Non-pigmented ciliary epithelial cell (primary cell): ENCODE results near the gene RARRES1.

ENCODE experiments used
- DNase-seq: peaks from one replicate; pipeline ENCODE4 v3.0.0-alpha.2; 2010; ENCODE audit warnings: low read depth

RARRES1 gene

DNA sequence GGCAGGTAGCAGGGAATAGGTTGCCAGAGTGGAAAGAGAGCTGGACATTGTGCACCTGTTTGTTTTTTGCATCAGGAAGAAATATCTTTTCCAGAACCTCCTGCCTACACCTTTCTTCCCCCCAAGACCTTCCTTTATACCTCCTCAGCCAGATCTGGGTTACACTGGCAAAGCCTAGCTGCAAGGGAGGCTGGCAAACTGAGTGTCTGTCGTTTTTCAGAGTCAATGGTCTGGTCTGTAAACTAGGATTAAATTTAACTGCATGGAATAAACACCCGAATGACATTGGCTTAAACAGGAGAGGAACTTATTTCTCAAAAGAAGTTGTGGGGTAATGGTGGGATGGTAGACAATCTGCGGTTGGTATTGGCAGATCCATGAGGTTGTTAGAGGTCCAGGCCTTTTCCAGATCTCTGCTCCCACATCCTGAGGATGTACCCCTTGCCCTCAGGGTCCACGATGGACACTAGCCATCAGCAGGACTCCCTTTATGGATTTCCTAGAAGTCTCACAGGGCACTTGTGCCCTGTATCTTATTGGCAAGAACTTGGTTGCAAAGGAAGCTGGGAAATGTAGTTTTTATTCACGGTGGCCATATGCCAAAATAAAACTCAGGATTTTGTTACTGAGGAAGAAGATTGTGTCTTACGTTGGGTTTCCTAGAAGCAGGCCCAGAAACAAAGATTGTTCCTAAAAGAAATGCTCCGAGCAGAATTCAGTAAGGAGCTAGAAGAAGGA is 3.2 kb upstream of the RARRES1 start:
- no peak for DNase-seq

DNA sequence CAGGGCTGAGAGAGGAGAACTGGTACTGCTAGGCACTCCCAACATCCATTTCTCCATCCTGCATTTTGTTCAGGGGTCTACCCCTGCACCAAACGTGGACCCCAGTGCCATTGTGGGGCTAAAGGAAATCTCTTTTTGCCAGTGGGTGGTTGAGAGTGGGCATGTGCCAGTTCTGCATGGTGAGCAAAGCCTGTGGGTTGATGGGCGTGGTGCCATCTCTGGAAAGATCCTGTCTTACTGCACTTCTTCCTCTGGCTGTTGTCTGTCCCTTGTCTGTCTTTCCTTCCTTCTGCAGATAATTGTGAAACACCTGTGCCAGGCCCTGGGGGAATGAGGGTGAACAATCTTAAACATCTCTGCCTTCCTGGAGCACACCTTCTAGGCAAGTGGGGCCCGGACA is 1.4 kb upstream of the RARRES1 start:
- DNase-seq = no peak

GRCh38 chr3:158732856-158733200 is 571 bp upstream of the RARRES1 start:
- no peak for DNase-seq

DNA sequence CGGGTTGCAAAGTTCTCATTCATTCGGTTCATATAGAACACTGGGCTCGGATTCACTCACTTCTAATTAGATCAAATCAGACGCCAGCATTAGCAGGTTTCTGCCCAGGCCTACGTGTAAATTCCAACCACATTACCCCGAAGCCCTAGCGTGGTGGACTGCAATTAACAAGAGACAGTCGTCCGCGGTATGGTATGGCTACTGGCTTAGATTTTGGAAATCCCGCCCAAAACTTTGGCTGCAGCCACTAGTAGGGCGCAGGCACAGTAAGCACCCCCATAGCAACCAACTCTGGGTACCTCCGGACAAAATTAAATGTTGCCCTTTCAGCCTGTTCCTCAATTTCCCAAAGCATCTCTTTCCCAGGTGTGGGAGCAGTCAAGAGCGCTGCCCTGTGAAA is 771 bp downstream of the RARRES1 start:
- DNase-seq = no peak

DNA sequence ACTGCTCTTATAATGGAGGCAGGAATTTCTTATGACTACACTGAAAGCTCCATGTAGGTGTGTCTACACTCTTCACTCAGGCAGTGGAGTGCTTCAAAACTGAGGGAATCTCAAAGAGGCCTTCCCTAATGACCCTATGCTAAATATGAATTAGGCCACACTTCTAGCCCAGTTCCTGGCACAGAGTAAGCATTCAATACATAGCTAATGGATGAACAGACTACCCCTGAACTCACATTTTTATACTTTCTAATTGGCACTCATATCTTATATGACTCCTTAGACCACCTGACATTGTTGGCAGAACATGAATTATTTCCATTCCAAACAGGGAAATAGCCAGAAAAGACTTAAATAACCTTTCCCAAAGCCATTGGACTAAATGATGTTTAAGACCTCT is 3.4 kb downstream of the RARRES1 start:
- no peak for DNase-seq

GRCh38 chr3:158728061-158728377 is 4.2 kb downstream of the RARRES1 start:
- no peak for DNase-seq

- no peak for DNase-seq
These were observed 4.8 kb downstream of the RARRES1 start for GRCh38 chr3:158727206-158728060.

DNA sequence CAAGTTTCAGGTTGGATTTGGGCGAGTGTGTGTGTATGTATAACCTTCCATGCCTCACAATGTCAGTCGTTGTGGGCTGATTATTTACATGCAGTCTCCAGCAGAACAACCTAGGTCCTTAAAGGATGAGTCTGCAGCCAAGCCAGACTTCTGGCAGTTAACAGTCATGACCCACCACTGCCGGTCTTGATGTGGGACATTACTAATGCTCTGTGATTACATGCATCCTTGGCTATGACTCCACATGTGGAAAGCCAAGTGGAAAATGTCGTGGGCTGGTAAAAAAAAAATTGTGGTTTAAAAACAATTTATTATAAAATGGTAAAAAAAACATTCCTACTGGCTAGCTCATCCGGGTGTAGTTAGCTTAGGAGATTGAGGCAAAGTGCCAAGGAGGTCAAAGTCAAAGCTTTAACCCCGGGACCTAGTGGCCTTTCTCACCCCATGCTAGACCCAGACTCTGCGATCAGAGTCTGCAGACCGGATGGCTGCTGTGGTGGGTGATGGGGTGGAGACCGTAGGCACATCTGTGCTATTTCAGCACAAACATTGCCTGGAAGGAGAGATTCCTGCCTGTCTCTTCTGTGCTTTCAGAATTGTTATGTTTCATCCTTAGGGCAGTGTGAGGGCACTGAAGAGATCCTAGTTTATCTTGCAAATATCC is 6.8 kb downstream of the RARRES1 start:
- DNase-seq = peak; percentile 99

DNA sequence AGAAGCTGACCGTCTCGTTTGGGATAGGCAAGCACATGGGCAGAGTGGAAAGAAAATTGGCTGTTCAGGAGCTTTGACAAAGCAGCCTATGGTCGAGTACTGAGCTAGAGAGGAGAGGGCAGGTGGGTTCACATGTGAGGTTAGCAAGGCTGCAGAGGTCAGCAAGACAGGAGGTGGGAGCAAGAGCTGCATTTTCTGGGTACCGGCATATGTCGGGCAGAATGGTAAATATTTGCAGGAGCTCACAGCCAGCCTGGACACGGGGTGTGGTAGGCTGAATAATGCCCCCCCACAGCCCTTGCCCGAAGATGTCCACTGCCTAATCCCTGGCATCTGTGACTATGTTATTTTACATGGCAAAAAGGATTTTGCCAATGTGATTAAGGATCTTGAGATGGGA is 8.3 kb downstream of the RARRES1 start:
- no peak for DNase-seq

DNA sequence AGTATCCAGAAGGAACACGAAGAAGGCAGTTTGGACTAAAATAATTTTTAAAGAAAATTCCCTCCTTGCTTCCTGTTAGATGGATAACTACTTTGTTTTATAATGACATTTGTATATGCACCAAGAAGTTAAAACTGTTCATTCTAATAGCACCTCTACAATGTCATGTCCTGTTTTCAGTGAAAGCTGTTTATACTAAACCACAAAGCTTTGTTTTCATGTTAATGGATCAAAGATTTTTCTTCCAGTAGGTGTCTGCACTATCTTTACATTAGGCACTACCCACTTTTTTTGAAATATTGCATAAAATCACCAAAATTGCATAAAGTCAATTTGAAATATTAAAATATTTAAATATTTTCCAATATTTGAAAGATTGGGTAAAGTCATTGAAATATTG is 10.1 kb downstream of the RARRES1 start:
- no peak for DNase-seq

- DNase-seq = peak; percentile 92
These were observed 13.6 kb downstream of the RARRES1 start for GRCh38 chr3:158718490-158719170.

- DNase-seq = no peak
These were observed 14.7 kb downstream of the RARRES1 start for GRCh38 chr3:158717576-158717975.

GRCh38 chr3:158713094-158713499 is 19.2 kb downstream of the RARRES1 start:
- DNase-seq = no peak

DNA sequence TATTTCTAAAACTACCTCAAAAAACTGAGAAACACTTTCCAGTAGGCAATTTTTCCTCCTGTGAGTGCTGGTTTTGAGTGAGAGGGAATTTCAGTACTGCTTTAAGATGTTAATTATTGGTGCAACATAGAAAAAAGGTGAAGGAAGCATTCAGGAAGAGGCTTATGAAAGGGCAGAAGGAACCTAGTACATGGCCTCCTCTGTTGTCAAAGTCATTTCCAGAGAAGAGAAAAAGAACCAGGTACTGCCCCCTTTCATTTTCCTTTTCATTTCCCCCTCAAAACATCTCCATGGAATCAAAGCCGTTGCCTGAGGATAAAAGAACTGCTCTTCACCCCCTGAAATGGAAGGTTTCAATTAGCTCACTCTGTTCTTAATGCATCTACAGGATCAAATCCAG is 19.8 kb downstream of the RARRES1 start:
- no peak for DNase-seq

GRCh38 chr3:158711886-158712285 is 20.4 kb downstream of the RARRES1 start:
- DNase-seq = no peak

DNA sequence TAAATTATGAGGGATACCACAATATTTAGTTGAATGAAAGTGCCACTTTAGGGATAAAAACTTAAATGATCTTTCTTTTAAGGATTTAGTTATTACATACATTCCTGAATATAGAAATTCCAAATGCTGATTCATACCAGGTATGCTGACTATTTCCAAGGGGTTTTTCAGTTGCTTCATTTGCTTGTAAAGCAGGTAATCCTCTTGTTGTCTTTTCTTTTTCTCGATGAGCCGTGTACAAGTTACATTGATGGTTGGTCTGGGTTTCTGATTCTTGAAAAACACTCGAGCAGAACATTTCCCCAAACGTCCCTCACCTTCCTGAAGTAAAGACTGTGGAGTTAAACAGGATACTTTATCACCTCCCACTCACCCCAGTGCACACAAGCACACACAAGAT is 21.7 kb downstream of the RARRES1 start:
- no peak for DNase-seq

GRCh38 chr3:158709666-158710083 is 22.6 kb downstream of the RARRES1 start:
- DNase-seq = peak; percentile 98

DNA sequence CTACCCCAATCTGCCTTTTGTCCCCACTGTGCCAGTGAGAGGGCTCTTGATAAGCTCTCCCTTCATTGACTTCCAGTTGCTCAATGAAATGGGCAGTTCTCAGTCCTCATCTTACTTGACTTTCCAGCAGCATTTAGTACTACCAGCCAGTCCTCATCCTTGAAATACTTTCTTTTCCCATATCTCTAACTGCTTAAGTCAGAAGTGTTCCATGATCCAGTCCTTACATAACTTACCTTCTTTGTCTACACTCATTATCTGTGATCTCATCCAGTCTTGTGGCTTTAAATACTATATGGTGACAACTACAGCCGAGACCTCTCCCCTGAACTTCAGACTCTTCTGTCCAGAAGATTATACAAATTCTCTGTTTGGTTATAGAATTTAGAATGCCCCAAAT is 28.7 kb downstream of the RARRES1 start:
- DNase-seq = no peak

GRCh38 chr3:158702815-158703481 is 29.3 kb downstream of the RARRES1 start:
- DNase-seq = peak; percentile 78

GRCh38 chr3:158701420-158702065 is 30.7 kb downstream of the RARRES1 start:
- no peak for DNase-seq

DNA sequence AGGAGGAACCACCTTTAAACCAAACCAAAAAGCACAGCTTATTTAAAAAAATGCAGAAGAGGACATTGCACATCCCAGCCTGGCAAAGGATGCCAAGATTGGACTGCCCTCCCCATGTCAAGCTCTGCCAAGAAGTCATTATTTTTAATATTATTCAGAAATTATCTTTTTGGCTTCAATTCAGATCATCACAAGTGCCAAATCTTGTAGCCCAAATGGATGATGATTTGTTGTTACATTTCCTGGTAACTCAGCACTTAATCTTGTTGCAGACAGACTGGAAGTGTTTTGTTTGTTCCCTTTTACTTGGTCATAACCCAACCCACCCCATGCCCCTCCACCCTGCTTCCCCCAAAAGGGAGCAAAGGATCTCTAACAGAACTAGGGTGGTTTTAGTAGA is 31.7 kb downstream of the RARRES1 start:
- no peak for DNase-seq

DNA sequence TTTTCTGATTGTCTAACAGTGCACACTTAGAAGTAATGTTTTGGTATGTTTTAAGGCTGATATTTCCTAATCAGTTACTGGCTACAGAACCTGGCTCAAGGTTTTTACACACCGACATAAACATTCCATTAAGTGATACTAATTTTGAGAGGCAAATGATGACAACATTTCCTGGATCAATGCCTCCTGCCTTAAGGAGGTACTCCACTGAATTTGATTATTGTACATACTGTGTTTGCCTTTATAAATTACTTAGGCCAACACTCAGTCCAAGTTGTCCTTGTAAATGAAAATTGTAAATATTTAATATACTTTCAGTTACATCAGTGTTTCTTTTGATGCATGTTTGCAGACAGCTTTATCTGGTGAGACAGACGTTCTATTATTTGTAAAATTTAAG is 35.6 kb downstream of the RARRES1 start:
- DNase-seq = no peak
